Measurements from ENCODE around the gene ARHGEF39. TPM values are rescaled to one million over a fixed set of nuclear protein-coding genes. Genes with fewer than 3 reads are reported as not detected.
"Not testable (repeated sequence)": the region's sequence is repeated elsewhere in the genome, so short reads cannot be mapped to it uniquely, and the experiment has no call there.

Gene ARHGEF39
- total and polyA plus RNA-seq, 2 donors: 1.1 to 4.7 TPM

GRCh38 chr9:35646153-35646532 lies 18.9 kb downstream of the ARHGEF39 start:
- no peak for DNase-seq (ENCODE audit: extremely low spot score)
- H3K36me3 ChIP-seq (ENCODE audit: insufficient read depth): no peaks in the 10 kb centered on the region
- H3K4me1 ChIP-seq (ENCODE audit: insufficient read depth): no peaks in the 10 kb centered on the region
- H3K27ac ChIP-seq (ENCODE audit: low read depth): peak overlapping the region; percentile 82
- H3K4me3 ChIP-seq (ENCODE audit: low read depth, low read length): peak overlapping the region; percentile 56
- WGBS: 3% methylated on average over 11 of the region's 11 CpGs

GRCh38 chr9:35645736-35646135 lies 19.3 kb downstream of the ARHGEF39 start:
- DNase-seq (ENCODE audit: extremely low spot score); H3K27ac ChIP-seq (ENCODE audit: low read depth); H3K36me3 ChIP-seq (ENCODE audit: insufficient read depth); H3K4me1 ChIP-seq (ENCODE audit: insufficient read depth): not testable (repeated sequence)
- peak overlapping the region; percentile 56 for H3K4me3 ChIP-seq (ENCODE audit: low read depth, low read length)
- WGBS: 43% methylated on average over 10 of the region's 10 CpGs

- Histone ChIP-seq H3K4me1 (ENCODE audit: insufficient read depth) (no peaks in the 10 kb centered on the region), H3K4me3 (ENCODE audit: low read depth, low read length) (no peak overlapping the region), H3K36me3 (ENCODE audit: insufficient read depth) (no peaks in the 10 kb centered on the region), H3K27ac (ENCODE audit: low read depth) (no peak overlapping the region)
- 92% methylated on average over 12 of the region's 12 CpGs for WGBS
- no peak for DNase-seq (ENCODE audit: extremely low spot score)
Measured at GRCh38 chr9:35643046-35643445, 21.9 kb downstream of the ARHGEF39 start.

GRCh38 chr9:35641478-35641877 lies 23.5 kb downstream of the ARHGEF39 start:
- not testable (repeated sequence) for H3K27ac ChIP-seq (ENCODE audit: low read depth); H3K4me3 ChIP-seq (ENCODE audit: low read depth, low read length); DNase-seq (ENCODE audit: extremely low spot score); H3K4me1 ChIP-seq (ENCODE audit: insufficient read depth); H3K36me3 ChIP-seq (ENCODE audit: insufficient read depth)
- WGBS: 82% methylated on average over 3 of the region's 3 CpGs

GRCh38 chr9:35640431-35640830 lies 24.6 kb downstream of the ARHGEF39 start:
- DNase-seq (ENCODE audit: extremely low spot score); H3K27ac ChIP-seq (ENCODE audit: low read depth); H3K4me3 ChIP-seq (ENCODE audit: low read depth, low read length); H3K36me3 ChIP-seq (ENCODE audit: insufficient read depth); H3K4me1 ChIP-seq (ENCODE audit: insufficient read depth): not testable (repeated sequence)
- WGBS: 98% methylated on average over 15 of the region's 15 CpGs

- DNase-seq (ENCODE audit: extremely low spot score): no peak
- no peaks in the 10 kb centered on the region for H3K4me1 ChIP-seq (ENCODE audit: insufficient read depth)
- H3K27ac ChIP-seq (ENCODE audit: low read depth): no peak overlapping the region
- no peak overlapping the region for H3K4me3 ChIP-seq (ENCODE audit: low read depth, low read length)
- WGBS: 89% methylated on average over 1 of the region's 1 CpG
- H3K36me3 ChIP-seq (ENCODE audit: insufficient read depth): no peaks in the 10 kb centered on the region
Measured at GRCh38 chr9:35639631-35640030, 25.4 kb downstream of the ARHGEF39 start.

GRCh38 chr9:35639225-35639624 lies 25.8 kb downstream of the ARHGEF39 start:
- not testable (repeated sequence) for H3K36me3 ChIP-seq (ENCODE audit: insufficient read depth); H3K4me3 ChIP-seq (ENCODE audit: low read depth, low read length); DNase-seq (ENCODE audit: extremely low spot score); H3K27ac ChIP-seq (ENCODE audit: low read depth); H3K4me1 ChIP-seq (ENCODE audit: insufficient read depth)
- WGBS: 68% methylated on average over 1 of the region's 1 CpG

GRCh38 chr9:35638751-35639150 lies 26.2 kb downstream of the ARHGEF39 start:
- not testable (repeated sequence) for H3K4me3 ChIP-seq (ENCODE audit: low read depth, low read length); H3K27ac ChIP-seq (ENCODE audit: low read depth); H3K36me3 ChIP-seq (ENCODE audit: insufficient read depth); H3K4me1 ChIP-seq (ENCODE audit: insufficient read depth); DNase-seq (ENCODE audit: extremely low spot score)
- WGBS: 80% methylated on average over 7 of the region's 8 CpGs

GRCh38 chr9:35637427-35637955 lies 27.5 kb downstream of the ARHGEF39 start:
- 94% methylated on average over 9 of the region's 9 CpGs for WGBS
- not testable (repeated sequence) for DNase-seq (ENCODE audit: extremely low spot score); H3K4me3 ChIP-seq (ENCODE audit: low read depth, low read length)

GRCh38 chr9:35636877-35637246 lies 28.1 kb downstream of the ARHGEF39 start:
- H3K4me1 ChIP-seq (ENCODE audit: insufficient read depth); H3K4me3 ChIP-seq (ENCODE audit: low read depth, low read length); H3K27ac ChIP-seq (ENCODE audit: low read depth); DNase-seq (ENCODE audit: extremely low spot score); H3K36me3 ChIP-seq (ENCODE audit: insufficient read depth): not testable (repeated sequence)
- 96% methylated on average over 6 of the region's 6 CpGs for WGBS

More at GRCh38 chr9:35637427-35637955, 27.5 kb downstream of the ARHGEF39 start:
- not testable (repeated sequence) for H3K36me3 ChIP-seq (ENCODE audit: insufficient read depth); H3K27ac ChIP-seq (ENCODE audit: low read depth); H3K4me1 ChIP-seq (ENCODE audit: insufficient read depth)

GRCh38 chr9:35636135-35636876 lies 28.7 kb downstream of the ARHGEF39 start:
- Histone ChIP-seq H3K36me3 (ENCODE audit: insufficient read depth) (no peaks in the 10 kb centered on the region), H3K4me1 (ENCODE audit: insufficient read depth) (no peaks in the 10 kb centered on the region), H3K27ac (ENCODE audit: low read depth) (no peak overlapping the region), H3K4me3 (ENCODE audit: low read depth, low read length) (no peak overlapping the region)
- WGBS: 85% methylated on average over 9 of the region's 9 CpGs
- no peak for DNase-seq (ENCODE audit: extremely low spot score)

- no peak for DNase-seq (ENCODE audit: extremely low spot score)
- no peaks in the 10 kb centered on the region for H3K4me1 ChIP-seq (ENCODE audit: insufficient read depth)
- H3K4me3 ChIP-seq (ENCODE audit: low read depth, low read length): no peak overlapping the region
- no peaks in the 10 kb centered on the region for H3K36me3 ChIP-seq (ENCODE audit: insufficient read depth)
- H3K27ac ChIP-seq (ENCODE audit: low read depth): no peak overlapping the region
Measured at GRCh38 chr9:35635730-35636129, 29.3 kb downstream of the ARHGEF39 start.

GRCh38 chr9:35629597-35629996 lies 35.4 kb downstream of the ARHGEF39 start:
- DNase-seq (ENCODE audit: extremely low spot score): no peak
- Histone ChIP-seq H3K4me1 (ENCODE audit: insufficient read depth) (no peaks in the 10 kb centered on the region), H3K27ac (ENCODE audit: low read depth) (no peak overlapping the region), H3K4me3 (ENCODE audit: low read depth, low read length) (no peak overlapping the region), H3K36me3 (ENCODE audit: insufficient read depth) (no peaks in the 10 kb centered on the region)
- 80% methylated on average over 5 of the region's 5 CpGs for WGBS

- Histone ChIP-seq H3K4me1 (ENCODE audit: insufficient read depth) (no peaks in the 10 kb centered on the region), H3K36me3 (ENCODE audit: insufficient read depth) (no peaks in the 10 kb centered on the region), H3K27ac (ENCODE audit: low read depth) (no peak overlapping the region), H3K4me3 (ENCODE audit: low read depth, low read length) (no peak overlapping the region)
- DNase-seq (ENCODE audit: extremely low spot score): no peak
- 96% methylated on average over 6 of the region's 6 CpGs for WGBS
Measured at GRCh38 chr9:35628389-35628991, 36.5 kb downstream of the ARHGEF39 start.

Measured in urinary bladder (tissue), 4 donors.